ENCODE measurements around the gene SWT1. TPM values are rescaled to one million over a fixed set of nuclear protein-coding genes. Genes with fewer than 3 reads are reported as not detected.
A peak's percentile ranks its signal among the peaks of the same experiment; 100 is the strongest.

Gene SWT1
- total and polyA plus RNA-seq, 9 of the 15 experiments (the other 6 are each of a cell fraction or from before 2014, with no cell fraction given), result 1.5 to 3.4 (median 2.3) TPM

DNA sequence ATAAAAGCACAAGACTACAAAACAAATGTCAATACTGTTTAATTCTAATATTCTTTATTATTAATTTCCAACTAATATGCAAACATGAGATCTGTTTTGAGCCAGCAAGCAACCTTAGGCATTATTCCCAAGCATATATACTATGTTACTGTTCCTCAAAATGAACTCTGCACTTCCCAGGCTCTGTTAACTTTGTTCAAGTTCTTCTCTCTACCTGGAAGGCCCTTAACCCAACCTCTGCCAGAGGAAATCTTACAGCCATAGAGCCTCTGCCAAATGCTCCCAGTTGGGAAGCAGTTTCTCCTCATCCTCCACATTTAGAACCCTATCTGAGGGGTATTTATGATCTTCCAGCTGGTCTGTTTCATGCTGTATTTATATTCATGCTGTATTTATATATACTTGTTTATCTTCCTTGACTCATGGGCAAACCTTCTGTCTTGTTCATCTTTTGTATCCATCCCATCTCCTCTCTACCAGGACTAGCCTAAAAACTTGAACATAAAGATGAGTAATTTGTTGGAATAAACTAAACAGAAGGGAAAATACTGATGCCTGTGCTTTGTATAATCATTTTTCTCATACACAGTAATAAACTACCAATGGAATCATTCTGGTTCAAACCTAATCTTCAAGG, 154.7 kb downstream of the SWT1 start (continued):
- TF ChIP-seq ETS2 (tag; IDR thresholded peaks at IDR 0.05; ENCODE audit: borderline replicate concordance, poor library complexity, severe bottlenecking) (no peak), GABPB2 (CRISPR knock-in tag; conservative IDR thresholded peaks at IDR 0.05) (no peak), ZNF24 (IDR thresholded peaks at IDR 0.05) (no peak)

DNA sequence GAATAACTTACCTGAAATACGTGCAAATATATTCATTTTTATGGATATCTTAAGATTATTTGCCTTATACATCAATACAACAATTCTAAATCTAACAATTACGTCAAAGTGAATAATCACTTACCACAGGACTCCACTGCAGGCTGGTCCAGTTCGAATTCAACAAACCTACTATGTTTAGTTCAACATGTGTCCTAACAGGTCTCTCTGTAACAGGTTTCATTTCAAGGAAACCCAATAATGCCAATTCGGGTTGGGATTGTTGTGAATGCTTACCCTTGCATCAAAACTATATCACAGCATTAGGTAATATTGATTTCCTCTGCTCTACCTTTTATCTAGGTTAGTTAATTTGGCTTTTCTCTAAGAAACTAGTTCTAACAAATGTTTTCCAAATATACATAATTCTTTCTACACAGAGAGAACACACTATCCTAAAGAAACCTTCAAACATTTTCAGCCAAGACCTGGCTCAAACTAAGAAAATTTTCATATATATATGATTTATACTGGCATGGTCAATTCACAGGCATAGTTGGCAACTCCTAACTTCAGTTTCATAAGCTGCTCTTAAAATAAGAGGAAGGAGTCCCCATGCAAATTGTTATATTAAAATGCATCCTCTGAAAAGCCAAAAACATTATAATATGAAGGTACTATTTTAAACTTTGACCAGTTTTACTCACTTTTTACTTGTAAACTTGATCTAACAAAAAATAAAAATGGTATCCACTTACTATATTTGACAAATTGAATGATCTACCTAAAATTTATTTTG, 155.6 kb downstream of the SWT1 start:
- CTCF ChIA-PET (ENCODE audit: low intra/inter-chr PET ratio), result no interaction called here
- H3K9ac ChIP-seq (ENCODE audit: insufficient read depth in 1 of 2, low read depth in 2 of 2, low read length in 2 of 2), result peak overlapping the region in 1 of 2 experiments; percentile 89; a peak in 2 of 4 replicates
- H3K4me1 ChIP-seq (replicated peaks in 1 of 2; ENCODE audit: control insufficient read depth in 2 of 2, insufficient read depth in 2 of 2, low read length in 2 of 2), result peaks cover 14 to 27% of the 10 kb centered on the region in 2 experiments; a peak in 4 of 5 replicates
- H4K20me1 ChIP-seq (replicated peaks; ENCODE audit: control insufficient read depth, insufficient read depth, low read length), result peaks cover 29% of the 10 kb centered on the region
- H3K36me3 ChIP-seq (ENCODE audit: control insufficient read depth, insufficient read depth, low read length), result peaks cover 56% of the 10 kb centered on the region
- H3K27ac ChIP-seq (ENCODE audit: extremely low read depth, low read depth, low read length), result no peak overlapping the region
- no peak overlapping the region for H3K4me3 ChIP-seq
- TF ChIP-seq TCF7L2 (IDR thresholded peaks at IDR 0.05; ENCODE audit: low read depth, low read length), result no peak
- H3K27me3 ChIP-seq (ENCODE audit: control insufficient read depth in 2 of 2, insufficient read depth in 2 of 2, low read length in 2 of 2), result no peaks in the 10 kb centered on the region
- H3K9me3 ChIP-seq (replicated peaks; ENCODE audit: control insufficient read depth, insufficient read depth, low read depth, low read length), result no peaks in the 10 kb centered on the region
- BruUV-seq (replicated peaks), result no TSS peak
- in situ Hi-C loops (cut with MboI) (no loop called here), intact Hi-C loops (cut with micrococcal nuclease) (loop anchor here (10.0 kb wide), 4 partner anchors 108 to 802 kb away; partner anchors contain the start of genes EDEM3 and RNF2)
- peak overlapping the region; percentile 8; the same call in 1 of the 2 replicates for H3K4me2 ChIP-seq (ENCODE audit: insufficient read depth, low read length)
- 75% methylated on average over 4 of the region's 4 CpGs for WGBS (ENCODE audit: insufficient coverage, low coverage, missing lambda C conversion rate)
- no peaks in the 10 kb centered on the region for H3K9me1 ChIP-seq (ENCODE audit: control insufficient read depth, insufficient read depth, low read length)
- ATAC-seq (no peak), DNase-seq (ENCODE audit: extremely low read depth in 1 of 4, low spot score in 3 of 4) (no peak), FAIRE-seq (no peak)
- POLR2A ChIA-PET, result interaction anchor here (0.6 to 2.0 kb wide), 4 partner anchors 8 to 136 kb away, joined by 3 to 7 read pairs (median 4); no protein-coding TSS in a partner anchor
- H3K79me2 ChIP-seq (ENCODE audit: control insufficient read depth, insufficient read depth, low read length), result peaks cover 87% of the 10 kb centered on the region
- H2AFZ ChIP-seq (ENCODE audit: low read depth, low read length), result no peak overlapping the region
